ENCODE data around the gene VPS13D.

Gene VPS13D

GRCh38 chr1:12555411-12556367 lies 325.9 kb downstream of the VPS13D start:
- Histone ChIP-seq H3K27me3 (ENCODE audit: insufficient read depth, low read length) (no peaks in the 10 kb centered on the region), H3K4me1 (ENCODE audit: insufficient read depth, low read length) (peaks cover 5% of the 10 kb centered on the region; the same call in 1 of the 2 replicates), H3K9me3 (ENCODE audit: insufficient read depth, low read depth, low read length) (peaks cover 3% of the 10 kb centered on the region; the same call in 1 of the 2 replicates), H3K9ac (ENCODE audit: low read depth, low read length) (no peak overlapping the region), H3K4me3 (ENCODE audit: low read length) (no peak overlapping the region), H3K27ac (ENCODE audit: low read depth, low read length) (no peak overlapping the region), H3K36me3 (ENCODE audit: insufficient read depth, low read length) (no peaks in the 10 kb centered on the region)
- 93% methylated on average over 12 of the region's 13 CpGs for WGBS

- Histone ChIP-seq H3K9ac (ENCODE audit: low read depth, low read length) (no peak overlapping the region), H3K27ac (ENCODE audit: low read depth, low read length) (no peak overlapping the region; the same call in 1 of the 2 replicates), H3K36me3 (ENCODE audit: insufficient read depth, low read length) (no peaks in the 10 kb centered on the region), H3K4me3 (ENCODE audit: low read length) (no peak overlapping the region), H3K27me3 (ENCODE audit: insufficient read depth, low read length) (no peaks in the 10 kb centered on the region), H3K4me1 (ENCODE audit: insufficient read depth, low read length) (peaks cover 5% of the 10 kb centered on the region; the same call in 1 of the 2 replicates), H3K9me3 (ENCODE audit: insufficient read depth, low read depth, low read length) (peaks cover 3% of the 10 kb centered on the region; the same call in 1 of the 2 replicates)
- 56% methylated on average over 9 of the region's 9 CpGs for WGBS
Measured at GRCh38 chr1:12556368-12556930, 326.6 kb downstream of the VPS13D start.

- Histone ChIP-seq H3K4me3 (ENCODE audit: low read length) (no peak overlapping the region), H3K9me3 (ENCODE audit: insufficient read depth, low read depth, low read length) (peaks cover 3% of the 10 kb centered on the region; the same call in 1 of the 2 replicates), H3K36me3 (ENCODE audit: insufficient read depth, low read length) (no peaks in the 10 kb centered on the region), H3K9ac (ENCODE audit: low read depth, low read length) (no peak overlapping the region), H3K4me1 (ENCODE audit: insufficient read depth, low read length) (peaks cover 5% of the 10 kb centered on the region; the same call in 1 of the 2 replicates), H3K27ac (ENCODE audit: low read depth, low read length) (no peak overlapping the region; the same call in 1 of the 2 replicates), H3K27me3 (ENCODE audit: insufficient read depth, low read length) (no peaks in the 10 kb centered on the region)
- WGBS, result 85% methylated on average over 17 of the region's 17 CpGs
Measured at GRCh38 chr1:12556957-12557935, 327.4 kb downstream of the VPS13D start.

- no peaks in the 10 kb centered on the region for H3K36me3 ChIP-seq (ENCODE audit: insufficient read depth, low read length)
- no peak overlapping the region for H3K27ac ChIP-seq (ENCODE audit: low read depth, low read length)
- no peak overlapping the region for H3K9ac ChIP-seq (ENCODE audit: low read depth, low read length)
- H3K9me3 ChIP-seq (ENCODE audit: insufficient read depth, low read depth, low read length), result peaks cover 13% of the 10 kb centered on the region
- H3K4me1 ChIP-seq (ENCODE audit: insufficient read depth, low read length), result peaks cover 5% of the 10 kb centered on the region; the same call in 1 of the 2 replicates
- H3K27me3 ChIP-seq (ENCODE audit: insufficient read depth, low read length), result no peaks in the 10 kb centered on the region
- WGBS, result 92% methylated on average over 7 of the region's 7 CpGs
- no peak overlapping the region for H3K4me3 ChIP-seq (ENCODE audit: low read length)
Measured at GRCh38 chr1:12561121-12561520, 331.3 kb downstream of the VPS13D start.

All from HUES64 (cell line).